ENCODE measurements around the gene WNT3.

The WNT3 gene

GRCh38 chr17:46839211-46839610 is 20.7 kb upstream of the WNT3 start:
- peak in 1 of 10 donors; percentile 52 for DNase-seq
- intact Hi-C loops (cut with DNase I): no loop called here

DNA sequence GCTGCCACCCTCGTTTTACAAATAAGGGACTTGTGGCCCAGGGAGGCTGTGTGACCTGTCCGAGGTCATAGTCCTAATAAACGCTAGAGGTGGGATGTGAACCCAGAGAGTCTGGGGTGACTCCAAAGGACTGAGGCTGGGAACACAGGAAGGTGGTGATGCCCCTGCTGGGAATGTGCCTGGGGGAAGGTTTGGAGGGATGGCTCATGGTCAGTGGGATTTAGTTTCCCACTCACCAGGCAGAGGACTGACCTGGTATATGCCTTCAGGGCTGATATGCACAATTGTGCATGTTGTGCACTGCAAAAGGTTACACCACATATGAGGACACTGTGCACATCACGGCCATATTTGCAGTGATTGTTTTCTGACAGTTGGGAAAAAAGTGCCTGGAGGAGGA is 19.0 kb upstream of the WNT3 start:
- intact Hi-C loops (cut with DNase I): no loop called here
- peak in 1 of 10 donors; percentile 8 for DNase-seq

DNA sequence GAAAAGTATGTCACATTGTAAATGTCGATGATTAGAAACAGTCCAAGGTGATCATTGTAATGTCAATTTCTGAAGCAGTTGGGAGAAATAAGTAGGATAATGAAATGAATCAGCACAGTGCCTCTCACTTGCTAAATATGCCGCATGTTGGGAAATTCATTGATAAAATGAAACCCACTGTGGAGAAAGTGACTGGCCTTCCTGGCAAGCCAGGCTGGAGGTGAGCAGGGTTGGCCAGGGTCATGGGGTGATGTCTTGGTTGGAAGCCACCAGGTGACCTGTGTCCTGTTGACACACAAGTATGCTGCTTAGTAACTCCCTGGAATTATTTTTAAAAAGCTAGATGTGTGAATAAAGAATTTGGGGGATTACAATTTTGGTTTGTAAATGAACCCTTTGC is 18.0 kb upstream of the WNT3 start:
- intact Hi-C loops (cut with DNase I): no loop called here
- DNase-seq: peak in 2 of 10 donors; percentile 14 to 48

- intact Hi-C loops (cut with DNase I): no loop called here
- peak in 1 of 10 donors; percentile 55 for DNase-seq
Measured at GRCh38 chr17:46834846-46835245, 16.4 kb upstream of the WNT3 start.

- peak in 1 of 10 donors; percentile 21 for DNase-seq
- intact Hi-C loops (cut with DNase I): no loop called here
Measured at GRCh38 chr17:46833840-46834208, 15.3 kb upstream of the WNT3 start.

- DNase-seq: peak in 8 of 10 donors; percentile 21 to 94 (median 66)
- intact Hi-C loops (cut with DNase I): no loop called here
Measured at GRCh38 chr17:46832945-46833839, 14.7 kb upstream of the WNT3 start.

DNA sequence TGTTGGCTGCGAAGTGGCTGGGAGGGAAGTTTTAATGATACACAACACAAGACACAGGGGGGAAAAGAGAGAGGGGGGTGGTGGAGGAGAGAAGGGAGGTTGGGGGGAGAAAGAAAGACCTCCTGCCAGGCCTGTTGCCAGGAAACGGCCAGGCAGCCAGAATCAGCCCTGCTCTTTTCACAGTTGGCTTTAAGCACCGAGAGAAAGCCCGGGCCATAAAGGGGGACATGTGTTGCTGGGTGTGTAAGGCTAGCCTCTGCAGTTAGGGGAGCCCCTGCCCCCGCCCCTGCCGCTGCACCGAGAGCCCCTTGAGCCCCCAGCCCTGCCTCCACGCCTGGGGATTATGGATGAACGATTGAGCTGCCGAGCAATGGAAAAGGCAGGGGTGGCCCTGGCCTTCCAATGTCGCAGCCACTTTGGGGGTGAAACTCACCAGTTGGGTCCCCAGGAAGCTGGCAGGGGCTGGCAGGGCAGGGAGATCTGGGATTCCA is 13.9 kb upstream of the WNT3 start:
- intact Hi-C loops (cut with DNase I): no loop called here
- DNase-seq: peak in 2 of 10 donors; percentile 68 to 69

DNA sequence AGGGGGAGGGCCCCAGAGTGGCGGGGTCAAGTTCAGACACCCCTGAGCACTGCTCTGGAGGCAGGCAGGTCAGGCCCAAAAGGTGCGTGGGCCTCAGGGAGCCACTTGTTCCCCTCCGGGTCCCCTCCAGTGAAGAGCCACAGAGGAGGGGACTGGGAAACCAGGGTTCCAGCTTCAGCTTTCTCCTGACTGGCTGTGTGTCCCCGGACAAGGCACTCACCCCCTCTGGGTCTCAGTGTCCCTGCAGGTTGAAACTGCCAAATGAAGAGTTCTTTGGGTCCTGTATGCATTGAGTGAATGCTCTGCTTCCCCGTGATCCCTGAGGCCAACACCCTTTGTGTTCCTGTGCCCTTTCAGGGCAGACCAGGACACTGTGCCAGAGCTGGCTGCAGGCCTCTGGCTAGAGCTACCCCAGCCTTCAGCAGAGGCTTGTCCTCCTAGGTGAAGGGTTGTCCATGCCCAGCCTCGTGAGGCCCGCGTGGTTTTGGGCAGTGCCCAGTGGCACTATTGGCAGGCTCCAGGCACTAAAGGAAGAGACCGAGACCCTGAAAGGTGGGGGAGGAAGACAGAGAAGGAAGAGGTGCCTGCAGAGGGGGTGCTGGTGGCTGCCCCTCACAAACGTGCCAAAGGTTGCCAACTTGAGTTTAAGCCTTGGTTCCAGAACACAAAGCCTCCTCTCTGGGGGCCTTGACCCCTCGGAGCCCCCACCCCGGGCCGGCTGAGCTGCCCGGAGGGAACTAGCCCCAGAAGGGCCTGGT is 13.3 kb upstream of the WNT3 start:
- intact Hi-C loops (cut with DNase I): no loop called here
- DNase-seq: peak in 3 of 10 donors; percentile 27 to 69 (median 42)

DNA sequence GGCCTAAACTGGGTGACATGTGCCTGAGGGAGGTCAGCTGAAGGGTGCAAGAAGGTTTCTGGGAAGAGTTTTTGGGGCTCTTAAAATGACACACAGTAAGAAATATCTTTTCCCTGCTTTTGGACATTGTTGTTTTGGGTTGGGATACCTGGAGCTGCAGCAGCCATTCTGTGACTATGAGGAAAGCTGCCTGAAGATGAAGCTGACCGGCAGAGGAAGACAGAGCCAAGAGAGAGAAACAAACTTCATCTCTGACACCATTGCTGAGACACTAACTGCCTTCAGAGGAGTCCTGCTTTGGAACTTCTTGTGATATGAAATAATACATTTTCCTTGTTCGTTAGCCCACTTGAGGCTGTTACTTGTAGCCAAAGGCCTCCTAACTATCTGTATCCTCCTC is 8.8 kb upstream of the WNT3 start:
- DNase-seq: no peak
- intact Hi-C loops (cut with DNase I): no loop called here

DNA sequence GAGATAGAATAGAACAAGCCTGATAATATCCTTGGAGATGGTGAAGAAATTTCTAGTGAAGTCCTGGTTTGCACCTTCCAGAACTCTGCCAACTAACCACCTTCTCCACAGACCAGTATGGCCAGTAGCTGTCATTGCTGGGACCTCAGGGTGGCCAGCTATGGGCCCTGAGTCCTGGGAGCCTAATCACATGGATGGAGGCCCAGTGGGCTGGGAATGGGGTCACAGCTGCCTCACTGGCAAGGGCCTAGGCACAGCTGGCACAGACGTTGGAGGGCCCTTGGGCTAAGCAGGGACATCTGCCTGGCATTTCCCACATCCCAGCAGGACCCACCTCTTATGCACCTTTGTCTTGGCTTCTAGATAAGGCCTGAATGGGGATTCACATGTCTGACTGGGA is 7.6 kb upstream of the WNT3 start:
- intact Hi-C loops (cut with DNase I): no loop called here

DNA sequence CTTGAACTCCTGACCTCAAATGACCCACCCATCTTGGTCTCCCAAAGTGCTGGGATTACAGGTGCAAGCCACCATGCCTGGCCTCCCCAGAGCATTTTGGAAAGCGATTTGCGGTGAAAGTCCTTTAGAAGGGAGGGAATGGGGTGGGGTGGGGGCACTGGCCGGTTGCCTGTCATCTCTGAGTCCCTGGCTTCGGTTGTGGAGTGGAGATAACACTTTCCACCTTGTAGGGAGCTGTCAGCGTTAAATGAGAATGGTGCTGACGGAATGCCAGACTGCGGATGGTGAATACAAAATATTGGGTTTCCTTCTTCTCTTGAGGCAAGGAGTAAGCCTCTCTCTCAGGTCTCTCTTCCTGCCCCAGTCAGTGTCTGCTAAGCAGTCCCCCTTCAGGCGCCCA is 5.2 kb upstream of the WNT3 start:
- intact Hi-C loops (cut with DNase I): no loop called here
- DNase-seq: peak in 1 of 10 donors; percentile 42

More for the DNA sequence above, 7.6 kb upstream of the WNT3 start:
- DNase-seq: no peak

DNA sequence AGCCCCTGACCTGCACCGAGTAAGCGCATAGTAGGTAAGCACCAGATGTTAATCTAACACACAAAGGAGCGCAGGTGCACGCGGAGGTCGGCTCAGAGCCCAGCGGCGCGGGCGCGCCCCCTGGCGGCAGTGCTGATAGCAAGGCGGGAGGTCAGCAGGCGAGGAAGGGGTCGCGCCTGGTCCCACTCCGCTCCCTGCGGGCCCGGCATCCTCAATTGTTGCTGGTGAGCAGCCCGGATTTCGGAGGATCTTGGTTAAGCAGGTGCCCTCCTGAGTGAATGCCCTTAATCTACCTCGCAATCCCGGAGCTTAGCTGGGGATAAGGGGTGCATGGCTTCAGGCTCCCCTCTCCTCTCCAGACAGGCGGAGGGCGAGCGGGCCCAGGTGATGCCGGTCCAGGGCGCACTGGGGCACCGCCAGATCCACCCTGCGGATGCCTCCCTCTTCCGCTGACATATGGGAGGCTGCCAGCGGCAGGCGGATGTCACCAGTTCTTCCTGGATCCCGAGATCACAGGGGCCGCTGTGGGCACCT is 4.0 kb upstream of the WNT3 start:
- intact Hi-C loops (cut with DNase I): no loop called here
- peak in 3 of 10 donors; percentile 47 to 61 (median 55) for DNase-seq

DNA sequence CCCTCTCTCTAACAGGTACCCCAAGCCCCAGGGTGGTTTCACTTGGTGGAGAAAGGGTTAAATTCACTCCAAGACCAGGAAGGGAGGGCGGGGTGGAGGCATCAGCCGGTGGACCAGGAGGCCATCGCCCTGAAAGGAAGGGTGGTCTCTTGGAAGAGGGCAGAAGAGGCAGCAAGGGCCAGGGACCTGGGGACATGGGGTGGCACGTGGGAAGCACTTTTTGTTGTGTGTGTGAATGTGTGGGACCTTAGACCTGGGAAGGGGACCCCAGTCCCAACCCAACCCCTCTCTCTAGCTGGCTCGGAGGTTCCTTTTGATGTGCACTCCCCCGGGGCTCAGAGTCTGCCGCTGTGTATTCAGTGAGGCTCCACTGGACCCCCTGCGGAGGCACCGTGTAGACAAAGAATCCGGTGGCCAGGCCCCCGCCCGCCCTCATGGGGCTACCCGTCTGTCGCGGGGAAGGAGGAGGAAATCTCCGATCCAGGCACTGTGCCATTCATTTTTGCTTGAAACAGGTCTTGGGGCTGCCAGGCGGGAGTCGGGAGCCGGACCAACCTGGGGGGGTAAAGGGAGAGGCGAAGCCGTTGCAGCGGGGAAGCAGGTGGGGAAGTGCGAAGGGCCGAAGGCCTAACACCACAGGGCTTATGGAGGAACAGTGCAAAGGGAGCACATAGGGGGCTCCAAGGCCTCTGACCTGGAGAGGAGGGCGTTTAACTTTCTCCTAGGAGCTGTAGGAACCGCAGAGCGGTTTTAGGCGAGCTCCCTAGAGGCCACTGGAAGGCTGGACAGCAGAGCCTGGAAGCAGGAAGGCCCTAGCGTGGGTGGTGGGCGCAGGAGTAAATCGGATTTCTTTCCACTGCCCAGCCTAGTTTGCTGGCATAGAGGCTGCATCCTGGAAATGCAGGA is 3.2 kb upstream of the WNT3 start:
- intact Hi-C loops (cut with DNase I): no loop called here
- DNase-seq: peak in 3 of 10 donors; percentile 57 to 65 (median 63)

DNA sequence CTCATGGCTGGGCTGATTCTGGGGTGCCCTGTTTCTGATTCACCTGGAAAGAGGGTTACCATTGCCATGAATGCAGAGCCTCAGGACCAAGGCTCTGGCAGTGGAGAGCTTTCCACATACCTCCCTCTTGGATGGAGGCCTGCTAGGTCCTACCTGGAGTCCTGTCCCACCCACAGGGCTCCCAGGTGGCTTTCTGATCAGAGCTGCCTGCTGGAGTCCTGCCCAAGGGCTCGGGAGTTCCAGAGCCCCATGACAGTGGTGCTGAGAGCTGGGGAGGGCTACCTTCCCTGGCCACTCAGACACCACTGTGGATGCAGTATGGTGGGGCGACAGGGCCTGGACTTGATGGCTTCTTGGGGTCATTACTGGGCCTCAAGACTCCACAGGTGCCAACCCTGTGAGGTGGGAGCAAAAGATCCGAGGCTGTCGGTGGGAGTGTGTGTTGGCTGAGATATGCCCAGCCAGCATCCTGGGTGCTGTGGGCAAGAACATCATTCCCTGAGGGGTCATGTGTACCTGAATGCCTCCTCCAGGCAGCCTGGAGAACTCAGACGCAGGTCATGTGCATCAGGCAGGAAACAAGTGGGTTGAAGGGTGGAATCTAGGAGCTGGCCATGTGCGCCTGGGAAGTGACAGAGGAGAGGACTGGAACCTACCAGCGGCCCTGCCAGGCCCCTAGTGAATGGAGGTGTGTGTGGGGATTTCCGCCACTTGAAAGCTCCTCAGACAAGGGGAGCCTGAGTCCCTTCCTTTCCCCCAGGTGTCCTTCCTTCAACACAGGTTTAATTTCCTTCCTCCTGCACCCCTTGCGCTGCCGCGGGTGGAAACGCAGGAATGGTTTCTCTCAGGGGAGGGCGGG is 2.3 kb upstream of the WNT3 start:
- peak in 2 of 10 donors; percentile 35 to 62 for DNase-seq
- intact Hi-C loops (cut with DNase I): no loop called here

- intact Hi-C loops (cut with DNase I): no loop called here
Measured at GRCh38 chr17:46819906-46820351, 1.4 kb upstream of the WNT3 start.

GRCh38 chr17:46818929-46819859 is 702 bp upstream of the WNT3 start:
- intact Hi-C loops (cut with DNase I): no loop called here
- peak in 3 of 10 donors; percentile 72 to 84 (median 77) for DNase-seq

More at GRCh38 chr17:46819906-46820351, 1.4 kb upstream of the WNT3 start:
- DNase-seq: peak in 3 of 10 donors; percentile 59 to 67 (median 64)

DNA sequence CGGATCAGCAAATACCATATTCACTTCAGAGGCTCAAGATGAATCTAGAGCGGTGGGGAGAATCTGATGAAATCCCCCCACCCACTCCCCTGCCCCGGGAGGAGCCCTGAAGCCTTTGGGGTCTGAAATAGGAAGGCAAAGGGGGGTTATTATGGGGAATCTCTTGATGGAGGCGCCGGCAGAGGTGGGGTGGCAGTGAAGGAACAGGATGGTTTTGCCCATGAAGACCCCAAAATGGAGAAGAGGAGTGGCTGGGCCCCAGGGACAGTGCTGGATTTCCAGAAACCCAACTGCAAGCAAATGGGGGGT is 637 bp downstream of the WNT3 start:
- intact Hi-C loops (cut with DNase I): no loop called here
- DNase-seq: peak in 1 of 10 donors; percentile 34
